Endothelial cell of umbilical vein (primary cell): ENCODE results near the gene ZDHHC11B. TPM values are rescaled to one million over a fixed set of nuclear protein-coding genes. Genes with fewer than 3 reads are reported as not detected.
"Not testable (repeated sequence)": the region's sequence is repeated elsewhere in the genome, so short reads cannot be mapped to it uniquely, and the experiment has no call there.

Source experiments
- BruUV-seq: library from RNA; stranded (reverse); fragments of 400-500 nt; replicated peaks from 2 replicates; lab custom pipeline; 2021; lab: Mats Ljungman, UMichigan
- CTCF ChIA-PET: fragments of 300-600, 350-600 bp; sonication (Branson Sonifier 250); formaldehyde crosslinking; loops from one replicate; lab custom pipeline; 2021; ENCODE audit warnings: antibody characterized with exemption, inconsistent platforms; lab: Charles Lee
- POLR2A ChIA-PET: fragments of 300-600, 350-600 bp; sonication (Branson Sonifier 250); formaldehyde crosslinking; loops from one replicate; lab custom pipeline; 2021; ENCODE audit warnings: antibody characterized with exemption, inconsistent platforms; lab: Charles Lee
- DNase-seq: peaks from one replicate; pipeline ENCODE4 v3.0.0-alpha.2; 2011; ENCODE audit warnings: low read depth, low spot score
- FAIRE-seq: peaks from 2 replicates; lab custom pipeline; 2011; peaks lifted over from hg19 to GRCh38; lab: Jason Lieb, UNC
- H2AFZ ChIP-seq: 2 replicates; pipeline ENCODE4 v1.6.0; 2012; ENCODE audit warnings: low read depth, low read length, control low read depth, inconsistent platforms
- H3K27ac ChIP-seq: 2 replicates; pipeline ENCODE4 v1.5.1; 2011; ENCODE audit warnings: low read depth, mild to moderate bottlenecking, control low read depth, low read length, moderate library complexity; ENCODE audit not compliant: insufficient read depth
- H3K27me3 ChIP-seq, 2 experiments: 2 replicates each; pipeline versions ENCODE4 v1.6.0 to v1.6.1; 2011; ENCODE audit warnings: low read length in 2 of 2, mixed read lengths in 1 of 2; ENCODE audit not compliant: control insufficient read depth in 2 of 2, insufficient read depth in 2 of 2
- H3K36me3 ChIP-seq, 2 experiments: 2 replicates in 1 of 2; 3 replicates in 1 of 2; pipeline ENCODE4 v1.5.1; 2011; ENCODE audit warnings: low read length in 2 of 2, mild to moderate bottlenecking in 1 of 2, moderate library complexity in 1 of 2; ENCODE audit not compliant: control insufficient read depth in 2 of 2, insufficient read depth in 2 of 2; ENCODE audit errors: extremely low read depth in 1 of 2
- H3K4me1 ChIP-seq: 3 replicates; pipeline ENCODE4 v1.5.1; 2011; ENCODE audit warnings: mild to moderate bottlenecking, low read length; ENCODE audit not compliant: control insufficient read depth, insufficient read depth; ENCODE audit errors: extremely low read depth
- H3K4me2 ChIP-seq: 2 replicates; pipeline ENCODE4 v1.6.1; 2011; ENCODE audit warnings: low read length, control low read depth, mixed read lengths; ENCODE audit not compliant: insufficient read depth
- H3K4me3 ChIP-seq, 3 experiments: fragments of 200-600 bp in 1 of 3; sonication (generic), shearing (Covaris generic) in 1 of 3; replicated peaks in 1 of 3; 2 replicates each; pipeline ENCODE4 v1.5.1; 2011 to 2016; ENCODE audit warnings: control low read depth in 3 of 3, low read length in 3 of 3, mild to moderate bottlenecking in 2 of 3, inconsistent platforms in 1 of 3, low read depth in 1 of 3, moderate library complexity in 1 of 3; ENCODE audit not compliant: insufficient read depth in 1 of 3
- H3K79me2 ChIP-seq: 2 replicates; pipeline ENCODE4 v1.6.0; 2012; ENCODE audit warnings: low read length, inconsistent platforms; ENCODE audit not compliant: control insufficient read depth, insufficient read depth
- H3K9ac ChIP-seq: replicated peaks from 2 replicates; pipeline ENCODE3; 2011; ENCODE audit warnings: low read length, control low read depth; ENCODE audit not compliant: insufficient read depth; ENCODE audit errors: extremely low read depth
- H3K9me1 ChIP-seq: replicated peaks from 3 replicates; pipeline ENCODE4 v1.6.0; 2011; ENCODE audit warnings: mild to moderate bottlenecking, low read length; ENCODE audit not compliant: control insufficient read depth, insufficient read depth; ENCODE audit errors: extremely low read depth
- H3K9me3 ChIP-seq: replicated peaks from 2 replicates; pipeline ENCODE4 v1.5.1; 2012; ENCODE audit warnings: low read length, inconsistent platforms; ENCODE audit not compliant: control insufficient read depth, insufficient read depth
- H4K20me1 ChIP-seq: replicated peaks from 2 replicates; pipeline ENCODE3; 2011; ENCODE audit warnings: mild to moderate bottlenecking, low read length; ENCODE audit not compliant: control insufficient read depth, insufficient read depth; ENCODE audit errors: extremely low read depth
- dilution Hi-C: fragments of 300-500 bp; cut with MboI; formaldehyde crosslinking; loops from one replicate; pipeline ENCODE4 v1.15.0; 2019; ENCODE audit warnings: low sequenced_read_pairs; ENCODE audit not compliant: extremely low pct_ligation_motif_present
- intact Hi-C: fragments of 100-400 bp; cut with micrococcal nuclease; formaldehyde crosslinking; loops from one replicate; pipeline ENCODE4 v1.10.0; 2022
- polyA plus RNA-seq, 4 experiments: library from polyadenylated mRNA; depleted of rRNA in 3 of 4; stranded (reverse) in 3 of 4; unstranded in 1 of 4; fragments of >200 nt; gene quantifications; 2 replicates each; pipeline versions ENCODE4 v1.2.1 to v1.2.3, GENCODE V29; 2011 to 2012; ENCODE audit warnings: missing spikeins in 1 of 4
- total RNA-seq: library from RNA; stranded (reverse); gene quantifications from 2 replicates; pipeline ENCODE4 v1.2.3, GENCODE V29; 2021

ZDHHC11B gene
- total and polyA plus RNA-seq, 2 donors (not counting 3 experiments of a cell fraction or from before 2014, with no cell fraction given): not detected

DNA sequence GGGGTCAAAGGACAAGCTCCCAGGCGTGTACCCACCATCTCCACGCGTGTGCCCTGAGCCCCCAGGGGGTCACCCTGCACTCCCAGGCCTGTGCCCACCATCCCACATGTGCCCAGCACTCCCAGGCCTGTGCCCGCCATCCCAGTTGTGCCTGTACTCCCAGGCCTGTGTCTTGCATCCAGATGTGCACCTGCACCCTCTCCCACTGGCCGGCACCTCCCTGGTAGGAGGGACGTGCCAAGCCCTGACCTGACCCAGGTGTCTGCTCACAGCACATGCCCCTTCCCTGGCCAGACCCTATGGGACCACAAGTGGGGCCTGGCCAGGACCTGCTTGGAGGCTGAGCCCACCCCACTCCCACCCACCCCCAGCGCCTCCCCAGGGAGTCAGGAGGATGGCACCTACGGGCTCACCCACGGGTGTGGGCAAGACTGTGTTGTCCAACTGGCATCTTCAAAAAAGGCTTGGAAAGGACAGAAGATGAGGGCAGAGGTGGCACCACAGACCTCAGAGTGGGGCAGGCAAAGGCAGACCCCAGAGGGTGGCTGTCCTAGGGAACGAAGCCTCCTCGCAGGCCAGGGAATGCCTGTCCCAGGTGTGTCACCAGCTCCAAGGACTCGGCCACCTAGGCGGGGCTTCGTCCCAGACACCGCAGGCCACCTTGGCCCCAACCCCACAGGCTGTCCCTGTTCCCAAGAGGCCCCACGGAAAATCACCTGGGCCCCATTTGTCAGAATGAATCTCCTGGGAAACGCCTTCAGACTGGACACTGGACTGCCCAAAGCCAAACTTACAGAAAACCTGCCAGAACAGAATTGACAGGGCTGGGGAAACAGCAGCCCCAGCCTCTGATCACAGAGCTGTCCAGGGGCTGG lies 103.0 kb downstream of the ZDHHC11B start:
- H3K79me2 ChIP-seq, FAIRE-seq, BruUV-seq, H3K9me1 ChIP-seq, H3K4me3 ChIP-seq, H3K9me3 ChIP-seq, dilution Hi-C loops, H2AFZ ChIP-seq, H3K27me3 ChIP-seq, DNase-seq, H3K9ac ChIP-seq, H3K27ac ChIP-seq, H4K20me1 ChIP-seq, H3K36me3 ChIP-seq, H3K4me2 ChIP-seq, H3K4me1 ChIP-seq, CTCF ChIA-PET, POLR2A ChIA-PET, intact Hi-C loops: not testable (repeated sequence)

DNA sequence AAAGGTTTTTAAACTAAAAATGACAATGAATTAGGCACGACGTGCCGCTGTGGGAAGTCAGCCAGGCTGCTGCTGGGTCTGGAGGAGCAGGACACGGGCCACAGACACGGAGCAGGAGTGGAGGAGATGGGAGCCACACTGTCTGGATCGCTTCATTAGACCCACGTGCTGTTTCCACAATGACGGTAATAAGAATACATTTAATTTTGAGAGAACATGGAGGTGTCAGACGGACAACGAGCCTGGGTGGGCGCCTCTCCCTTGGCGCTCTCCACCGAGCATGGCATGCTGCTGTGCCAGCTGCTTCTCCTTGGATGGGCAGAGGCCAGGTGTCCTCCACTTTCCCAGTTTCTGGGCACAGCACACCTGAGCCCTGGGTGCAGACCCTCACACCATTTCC lies 103.7 kb downstream of the ZDHHC11B start:
- DNase-seq, H3K4me3 ChIP-seq, H3K9me3 ChIP-seq, H3K9me1 ChIP-seq, H3K9ac ChIP-seq, intact Hi-C loops, BruUV-seq, H3K4me1 ChIP-seq, H4K20me1 ChIP-seq, FAIRE-seq, H3K36me3 ChIP-seq, POLR2A ChIA-PET, H3K4me2 ChIP-seq, CTCF ChIA-PET, H3K79me2 ChIP-seq, dilution Hi-C loops, H3K27ac ChIP-seq, H3K27me3 ChIP-seq, H2AFZ ChIP-seq: not testable (repeated sequence)

DNA sequence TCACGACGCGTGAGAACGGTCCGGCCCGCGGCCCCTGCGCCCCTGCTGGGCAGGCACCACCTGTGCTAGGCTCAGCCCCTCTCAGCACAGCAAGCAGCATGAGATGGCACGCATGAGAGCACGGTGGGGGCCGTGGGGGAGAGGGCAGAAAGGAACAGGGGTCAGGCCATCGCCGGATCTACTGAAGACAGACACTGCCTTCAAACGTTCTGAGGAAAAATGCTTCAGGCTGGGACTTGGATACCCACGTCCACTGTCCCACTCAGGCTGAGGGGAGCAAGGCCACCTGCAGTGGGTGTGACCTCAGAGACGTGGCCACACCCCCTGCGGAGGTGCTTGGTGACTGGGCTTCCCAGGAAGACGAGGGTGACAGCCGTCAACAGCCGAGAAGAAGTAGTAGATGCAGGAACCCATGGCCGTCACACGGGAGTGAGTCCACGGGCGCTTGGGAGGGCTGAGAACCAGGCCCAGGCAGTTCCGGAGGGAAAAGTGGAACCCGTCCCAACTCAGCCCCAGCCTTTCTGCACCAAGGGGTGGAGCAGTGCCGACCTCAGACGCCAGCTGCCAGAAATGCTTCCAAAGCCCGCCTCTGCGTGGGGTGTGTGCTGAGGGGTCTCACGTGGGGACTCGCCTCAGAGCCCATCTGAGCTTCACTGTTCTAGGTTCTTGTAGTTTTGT lies 104.3 kb downstream of the ZDHHC11B start:
- dilution Hi-C loops: not testable (repeated sequence)

More for the DNA sequence above, 104.3 kb downstream of the ZDHHC11B start:
- H3K9ac ChIP-seq, H3K27me3 ChIP-seq, CTCF ChIA-PET, H3K27ac ChIP-seq, H3K36me3 ChIP-seq, FAIRE-seq, H4K20me1 ChIP-seq, BruUV-seq, H3K4me2 ChIP-seq, POLR2A ChIA-PET, intact Hi-C loops, H3K4me1 ChIP-seq, H3K9me3 ChIP-seq, H3K9me1 ChIP-seq, H3K4me3 ChIP-seq, DNase-seq, H2AFZ ChIP-seq, H3K79me2 ChIP-seq: not testable (repeated sequence)
